Measurements from ENCODE around the gene C6orf52. TPM values are rescaled to one million over a fixed set of nuclear protein-coding genes. Genes with fewer than 3 reads are reported as not detected.
"Not testable (repeated sequence)": the region's sequence is repeated elsewhere in the genome, so short reads cannot be mapped to it uniquely, and the experiment has no call there.

Gene C6orf52
- total RNA-seq (2014; rRNA removed; shearing (Covaris generic)) = not detected in 2 replicates

DNA sequence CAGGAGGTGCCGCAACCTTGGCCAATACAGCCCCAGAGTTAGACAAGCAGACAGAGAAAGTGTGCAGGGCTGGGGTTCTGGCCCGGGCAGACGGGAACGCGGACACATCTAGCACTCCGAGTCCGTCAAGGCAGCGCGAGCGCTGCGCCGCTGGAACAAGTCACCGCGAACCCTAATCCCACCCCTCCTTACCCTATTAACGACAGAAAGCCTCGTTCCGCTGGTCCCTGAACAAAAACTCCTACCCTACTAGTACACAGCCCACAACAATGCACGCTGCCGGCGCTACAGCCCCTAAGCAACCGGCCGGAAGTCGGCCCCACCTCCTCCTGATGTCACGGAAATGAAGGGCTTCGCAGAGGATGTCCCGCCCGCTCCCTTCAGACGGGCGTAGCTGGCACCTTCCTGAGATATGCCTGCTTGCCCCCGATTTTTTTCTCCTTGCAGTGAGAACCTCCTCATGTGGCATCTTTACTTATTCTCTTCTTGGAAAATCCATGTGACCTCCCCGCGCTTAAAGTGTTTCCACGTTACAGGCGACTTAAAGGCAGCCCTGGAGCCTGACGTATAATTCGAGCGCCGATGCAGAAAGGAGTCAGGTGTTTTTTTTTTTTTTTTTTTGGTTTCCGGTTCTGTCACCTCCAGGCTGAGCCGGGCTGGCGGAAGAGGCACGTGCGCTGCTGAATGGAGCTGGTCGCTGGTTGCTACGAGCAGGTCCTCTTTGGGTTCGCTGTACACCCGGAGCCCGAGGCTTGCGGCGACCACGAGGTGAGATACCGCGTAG lies at the start of gene C6orf52, which contains the start of gene PAK1IP1:
C6orf52 (minus strand) TSS at position 315 of the 784 bp plus-strand sequence. CDS start 7,066 bp downstream, outside the sequence.
PAK1IP1 (plus strand) TSS at position 671 of the 784 bp plus-strand sequence; CDS start at position 685, 14 bp downstream.
- DNase-seq (ENCODE audit: low spot score) = peak; percentile 94

DNA sequence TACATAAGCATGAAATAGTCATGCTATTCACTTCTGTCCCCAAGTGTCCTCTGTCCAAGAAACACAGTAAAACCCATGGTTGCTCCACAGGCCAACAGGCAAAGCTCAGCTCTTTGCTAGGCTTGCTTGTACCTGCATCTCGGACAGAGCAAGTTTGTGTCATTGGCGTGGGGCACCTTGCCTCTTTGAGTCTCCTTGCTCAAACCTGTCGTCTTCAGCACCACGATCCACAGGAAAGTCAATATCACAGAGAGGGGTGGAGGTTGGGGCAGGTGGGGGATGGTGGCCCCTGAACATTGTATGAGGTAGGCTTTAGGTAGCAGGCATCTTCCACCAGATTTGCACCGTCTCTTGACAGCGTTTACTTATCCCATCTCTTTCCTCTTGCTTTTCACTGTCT lies 49.1 kb upstream of the C6orf52 start:
- DNase-seq (ENCODE audit: low spot score) = no peak

DNA sequence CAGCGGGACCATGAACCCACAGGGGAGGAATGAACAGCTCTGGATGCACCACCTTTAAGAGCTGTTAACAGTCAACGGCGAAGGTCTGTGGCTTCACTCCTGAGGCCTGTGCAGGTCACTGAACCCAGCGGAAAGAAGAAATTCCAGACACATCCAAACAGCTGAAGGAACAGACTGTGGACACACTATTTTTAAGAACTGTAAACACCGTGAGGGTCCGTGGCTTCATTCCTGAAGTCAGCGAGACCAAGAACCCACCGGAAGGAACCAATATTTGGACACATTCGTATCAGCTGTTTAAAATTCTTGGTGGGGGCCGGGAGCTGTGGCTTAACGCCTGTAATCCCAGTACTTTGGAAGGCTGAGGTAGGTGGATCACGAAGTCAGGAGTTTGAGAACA lies 47.8 kb upstream of the C6orf52 start:
- DNase-seq (ENCODE audit: low spot score) = no peak

DNA sequence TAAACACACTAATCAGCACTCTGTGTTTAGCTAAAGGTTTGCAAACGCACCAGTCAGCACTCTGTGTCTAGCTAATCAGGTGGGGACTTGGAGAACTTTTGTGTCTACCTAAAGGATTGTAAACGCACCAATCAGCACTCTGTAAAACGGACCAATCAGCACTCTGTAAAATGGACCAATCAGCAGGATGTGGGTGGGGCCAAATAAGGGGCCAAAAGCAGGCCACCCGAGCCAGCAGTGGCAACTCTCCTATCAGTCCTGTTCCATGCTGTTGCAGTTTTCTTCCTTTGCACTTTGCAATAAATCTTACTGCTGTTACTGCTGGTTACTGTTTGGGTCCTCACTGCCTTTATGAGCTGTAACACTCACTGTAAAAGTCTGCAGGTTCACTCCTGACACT lies 47.2 kb upstream of the C6orf52 start:
- DNase-seq (ENCODE audit: low spot score) = not testable (repeated sequence)

DNA sequence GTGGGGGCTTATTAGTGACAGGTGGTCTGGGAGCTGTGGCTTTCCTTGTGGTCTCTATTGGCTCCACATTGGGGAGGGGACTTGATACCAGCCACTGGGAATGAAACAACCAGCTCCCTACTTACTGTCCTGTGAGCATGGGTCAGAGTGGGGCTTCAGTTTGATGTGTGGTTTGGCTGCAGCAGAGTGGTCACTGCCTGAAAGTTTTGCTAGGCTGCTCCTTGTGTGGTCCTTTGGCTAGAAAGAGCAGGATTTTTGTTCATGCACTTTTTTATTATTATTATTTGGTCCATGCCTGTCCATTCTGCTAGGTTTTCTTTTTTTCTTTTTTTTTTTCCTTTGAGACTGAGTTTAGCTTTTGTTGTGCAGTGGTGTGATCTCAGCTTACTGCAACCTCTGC lies 45.6 kb upstream of the C6orf52 start:
- DNase-seq (ENCODE audit: low spot score) = no peak

DNA sequence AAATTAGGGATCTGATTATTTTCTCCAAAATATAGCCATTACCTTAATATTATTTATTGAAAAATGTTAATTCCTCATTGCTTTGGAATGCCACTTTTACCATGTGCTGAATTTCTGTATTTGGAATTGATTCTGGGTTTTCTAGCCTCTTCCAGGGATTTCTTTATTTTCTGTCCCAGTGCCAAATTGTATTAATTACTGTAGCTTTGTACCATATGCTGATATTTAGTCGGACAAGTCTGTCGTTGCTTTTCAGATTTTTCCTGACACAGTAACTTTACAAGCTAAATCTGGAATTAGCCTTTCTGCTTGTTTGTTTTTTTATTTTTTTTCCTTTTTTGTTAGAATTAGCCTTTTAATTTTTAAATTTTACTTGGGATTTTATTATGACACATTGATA lies 42.3 kb upstream of the C6orf52 start:
- no peak for DNase-seq (ENCODE audit: low spot score)

DNA sequence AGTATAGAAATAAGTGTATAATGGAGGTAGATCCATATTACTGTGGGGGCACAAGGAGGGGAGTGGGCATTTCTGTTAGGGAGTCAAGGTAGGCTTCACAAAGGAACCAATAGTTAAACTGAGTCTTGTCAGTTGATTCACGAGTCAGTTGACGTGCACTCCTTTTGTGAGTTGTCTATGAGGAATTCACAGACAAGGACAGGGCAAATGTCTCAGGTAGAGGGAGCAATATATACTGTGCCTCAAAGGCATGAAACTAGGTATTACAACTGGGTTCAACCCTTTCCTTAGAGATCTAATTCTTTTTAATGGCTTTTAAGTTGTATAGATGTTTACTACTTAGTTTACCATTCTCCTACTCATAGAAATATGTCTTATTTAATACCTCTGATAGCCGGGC lies 39.4 kb upstream of the C6orf52 start:
- no peak for DNase-seq (ENCODE audit: low spot score)

DNA sequence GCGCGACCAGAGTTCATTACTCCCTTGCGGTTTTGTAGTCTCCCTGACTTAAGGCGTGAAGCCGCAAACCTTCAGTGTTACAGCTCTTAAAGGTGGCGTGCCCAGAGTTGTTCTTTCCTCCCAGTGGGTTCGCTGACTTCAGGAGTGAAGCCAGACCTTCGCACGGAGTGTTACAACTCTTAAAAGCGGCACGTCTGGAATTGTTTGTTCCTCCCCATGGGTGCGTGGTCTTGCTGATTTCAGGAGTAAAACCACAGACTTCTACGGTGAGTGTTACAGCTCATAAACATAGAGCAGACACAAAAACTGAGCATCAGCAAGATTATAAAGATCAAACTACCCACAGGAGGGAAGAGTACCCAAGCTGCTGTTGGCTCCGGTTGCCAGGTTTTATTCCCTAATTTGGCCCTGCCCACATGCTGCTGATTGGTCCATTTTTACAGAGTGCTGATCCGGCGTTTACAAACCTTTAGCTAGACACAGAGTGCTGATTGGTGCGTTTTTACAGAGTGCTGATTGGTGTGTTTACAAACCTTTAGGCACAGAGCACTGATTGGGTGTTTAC lies 38.8 kb upstream of the C6orf52 start:
- DNase-seq (ENCODE audit: low spot score) = no peak

DNA sequence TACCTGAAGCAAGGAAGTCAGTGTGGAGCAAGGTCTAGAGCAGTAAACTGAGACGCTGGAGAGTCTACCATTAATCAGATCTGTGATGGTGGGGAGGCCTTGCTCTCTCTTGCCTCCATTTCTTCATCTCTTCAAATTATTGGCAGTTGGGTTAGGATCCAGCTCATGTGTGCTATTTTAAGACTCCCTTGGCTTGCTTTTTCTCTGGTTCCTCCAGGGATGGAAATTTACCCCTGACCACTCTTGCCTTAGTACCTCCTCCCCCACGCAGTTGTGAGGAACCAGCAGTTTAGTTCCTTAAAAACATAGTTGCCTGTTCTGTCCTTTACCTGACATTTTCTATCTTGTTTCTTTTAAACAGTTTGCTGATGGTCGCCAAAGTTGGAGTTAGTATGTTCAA lies 35.8 kb upstream of the C6orf52 start:
- DNase-seq (ENCODE audit: low spot score) = no peak

DNA sequence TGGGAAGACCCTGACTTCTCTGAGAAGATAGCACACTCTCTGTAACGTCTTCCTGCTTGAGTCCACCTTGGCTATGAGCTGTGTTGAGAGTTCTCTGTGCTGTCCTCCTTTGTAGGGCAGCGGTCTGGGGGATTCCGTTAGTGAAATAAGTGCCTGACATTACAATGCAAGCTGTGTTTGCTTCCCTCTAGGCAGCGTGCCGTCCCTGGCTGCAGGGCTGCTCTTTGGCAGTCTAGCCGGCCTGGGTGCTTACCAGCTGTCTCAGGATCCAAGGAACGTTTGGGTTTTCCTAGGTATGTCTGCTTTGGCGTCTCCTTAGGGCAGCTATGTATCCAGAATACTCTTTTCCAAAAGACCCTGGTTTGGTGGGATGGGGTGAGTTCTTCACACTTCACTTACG lies 31.3 kb upstream of the C6orf52 start:
- no peak for DNase-seq (ENCODE audit: low spot score)

DNA sequence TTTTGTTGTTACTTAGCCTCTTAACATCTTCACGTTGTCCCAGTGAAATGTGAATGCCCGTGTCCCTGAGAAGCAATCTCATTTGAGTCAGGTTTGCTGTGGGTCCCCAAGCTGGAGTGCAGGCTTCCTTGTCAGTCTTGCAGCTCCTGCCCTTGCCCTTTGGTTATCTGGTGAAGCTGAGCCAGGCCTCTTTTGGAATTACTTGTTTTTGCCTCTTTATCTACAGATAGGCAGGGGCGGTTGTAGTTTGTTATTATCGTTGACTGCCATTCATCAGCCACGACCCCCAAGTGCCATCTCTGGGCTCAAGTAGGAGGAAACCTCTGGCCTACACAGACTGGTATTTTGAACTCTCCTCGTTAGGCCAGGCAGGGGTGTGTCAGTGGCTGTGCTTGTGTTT lies 30.6 kb upstream of the C6orf52 start:
- no peak for DNase-seq (ENCODE audit: low spot score)

DNA sequence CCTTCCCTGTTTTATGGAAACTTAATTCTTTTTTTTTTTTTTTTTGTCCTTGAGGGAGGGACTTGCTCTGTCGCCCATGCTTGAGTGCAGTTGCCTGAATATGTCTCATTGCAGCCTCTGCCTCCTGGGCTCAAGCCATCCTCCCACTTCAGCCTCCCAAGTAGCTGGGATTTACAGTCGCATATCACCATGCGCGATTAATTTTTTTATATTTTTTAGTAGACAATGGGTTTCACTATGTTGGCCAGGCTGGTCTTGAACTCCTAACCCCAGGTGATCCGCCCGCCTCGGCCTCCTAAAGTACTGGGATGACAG lies 29.1 kb upstream of the C6orf52 start:
- DNase-seq (ENCODE audit: low spot score) = no peak

DNA sequence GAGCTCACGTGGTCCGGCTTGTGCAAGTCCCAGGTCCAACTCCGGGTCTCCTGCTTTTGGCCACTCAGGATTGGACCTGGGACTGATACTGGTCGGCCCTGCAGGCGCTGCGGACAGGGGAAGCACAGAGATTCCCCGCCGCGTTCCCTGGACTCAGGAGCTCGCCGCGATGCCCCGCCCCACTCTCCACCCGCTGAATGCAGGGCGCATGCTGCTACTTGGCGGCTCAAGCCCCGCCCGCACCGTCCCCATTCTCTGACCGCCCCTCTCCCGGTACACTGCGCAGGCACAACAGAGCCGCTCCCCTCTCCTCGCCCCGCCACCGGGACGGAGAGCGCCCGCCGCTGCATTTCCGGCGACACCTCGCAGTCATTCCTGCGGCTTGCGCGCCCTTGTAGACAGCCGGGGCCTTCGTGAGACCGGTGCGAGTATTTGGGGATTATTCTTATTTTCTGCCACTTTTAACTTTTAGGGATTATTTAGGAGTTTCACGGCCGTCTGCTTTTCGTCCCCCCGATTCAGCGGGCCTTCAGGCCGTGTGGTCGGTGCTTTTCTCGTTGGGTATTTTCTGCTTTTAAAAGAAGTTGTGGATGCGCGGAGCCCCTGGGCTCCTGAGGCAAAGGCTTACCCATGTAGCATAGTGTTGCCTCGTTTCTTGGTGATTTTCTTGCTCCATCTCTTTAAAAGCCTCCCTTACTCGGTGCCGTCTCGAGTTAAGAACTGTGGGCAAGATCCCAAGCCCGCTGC lies 28.6 kb upstream of the C6orf52 start, which contains the start of gene TMEM14C:
TMEM14C (plus strand) TSS at position 251 of the 747 bp plus-strand sequence. CDS start 1,544 bp downstream, outside the sequence.
- DNase-seq (ENCODE audit: low spot score) = peak; percentile 97

DNA sequence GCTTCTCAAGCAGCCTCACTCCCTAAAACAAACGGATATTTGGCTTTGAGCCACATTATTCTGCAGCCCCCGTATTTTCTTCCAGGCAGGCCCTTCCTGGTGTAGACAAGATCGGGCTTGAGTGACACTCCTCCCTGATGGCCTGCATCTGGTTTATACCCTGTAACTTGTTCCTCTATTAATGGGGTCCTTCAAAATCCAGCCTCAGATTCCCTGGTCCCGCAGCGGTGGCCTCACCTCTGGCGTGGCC lies 28.1 kb upstream of the C6orf52 start:
- no peak for DNase-seq (ENCODE audit: low spot score)

DNA sequence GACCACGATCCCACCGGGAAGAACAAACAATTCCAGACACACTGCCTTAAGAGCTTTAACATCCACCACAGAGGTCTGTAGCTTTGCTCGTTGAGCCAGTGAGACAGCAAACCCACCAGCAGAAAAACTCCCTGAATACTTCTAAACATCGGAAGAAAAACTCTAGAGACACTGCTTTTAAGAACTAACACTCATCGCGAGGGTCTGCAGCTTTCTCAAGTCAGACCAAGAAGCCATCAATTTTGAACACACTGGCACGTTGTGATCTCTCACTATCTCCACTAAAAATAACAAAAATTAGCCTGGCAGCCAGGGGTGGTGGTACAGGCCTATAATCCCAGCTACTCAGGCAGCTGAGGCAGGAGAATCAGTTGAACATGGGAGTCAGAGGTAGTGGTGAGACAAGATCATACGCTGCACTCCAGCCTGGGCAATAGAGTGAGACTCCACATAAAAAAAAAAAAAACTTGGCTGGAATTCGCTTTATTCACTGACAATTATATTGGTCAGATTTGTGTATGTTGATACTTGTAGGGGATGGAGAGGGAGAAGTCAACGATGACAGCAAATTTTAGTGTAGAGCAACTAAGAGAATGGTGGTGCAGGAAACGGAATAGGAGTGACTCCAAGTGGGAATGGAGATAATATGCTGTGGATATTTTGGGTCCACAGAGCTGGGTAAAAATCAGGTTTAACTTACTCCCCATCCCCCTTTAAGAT lies 27.6 kb upstream of the C6orf52 start:
- no peak for DNase-seq (ENCODE audit: low spot score)

DNA sequence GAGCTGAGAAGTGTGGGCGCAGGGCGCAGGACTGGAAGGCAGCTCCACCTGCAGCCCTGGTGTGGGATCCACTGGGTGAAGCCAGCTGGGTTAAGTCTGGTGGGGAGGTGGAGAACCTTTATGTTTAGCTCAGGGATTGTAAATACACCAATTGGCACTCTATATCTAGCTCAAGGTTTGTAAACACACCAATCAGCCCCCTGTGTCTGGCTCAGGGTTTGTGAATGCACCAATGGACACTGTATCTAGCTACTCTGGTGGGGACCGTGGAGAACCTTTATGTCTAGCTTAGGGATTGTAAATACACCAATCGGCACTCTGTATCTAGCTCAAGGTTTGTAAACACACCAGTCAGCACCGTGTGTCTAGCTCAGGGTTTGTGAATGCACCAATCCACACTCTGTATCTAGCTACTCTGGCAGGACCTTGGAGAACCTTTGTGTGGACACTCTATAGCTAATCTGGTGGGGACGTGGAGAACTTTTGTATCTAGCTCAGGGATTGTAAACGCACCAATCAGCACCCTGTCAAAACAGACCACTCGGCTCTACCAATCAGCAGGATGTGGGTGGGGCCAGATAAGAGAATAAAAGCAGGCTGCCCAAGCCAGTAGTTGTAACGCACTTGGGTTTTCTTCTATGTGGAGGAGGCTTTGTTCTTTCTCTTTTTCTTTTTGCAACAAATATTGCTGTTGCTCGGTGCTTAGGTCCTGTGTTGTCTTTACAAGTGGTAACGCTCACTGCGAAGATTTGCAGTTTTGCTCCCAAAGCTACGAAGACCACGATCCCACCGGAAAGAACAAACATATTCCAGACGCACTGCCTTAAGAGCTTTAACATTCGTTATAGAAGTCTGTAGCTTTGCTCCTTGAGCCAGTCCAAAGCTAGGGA lies 26.8 kb upstream of the C6orf52 start:
- not testable (repeated sequence) for DNase-seq (ENCODE audit: low spot score)

DNA sequence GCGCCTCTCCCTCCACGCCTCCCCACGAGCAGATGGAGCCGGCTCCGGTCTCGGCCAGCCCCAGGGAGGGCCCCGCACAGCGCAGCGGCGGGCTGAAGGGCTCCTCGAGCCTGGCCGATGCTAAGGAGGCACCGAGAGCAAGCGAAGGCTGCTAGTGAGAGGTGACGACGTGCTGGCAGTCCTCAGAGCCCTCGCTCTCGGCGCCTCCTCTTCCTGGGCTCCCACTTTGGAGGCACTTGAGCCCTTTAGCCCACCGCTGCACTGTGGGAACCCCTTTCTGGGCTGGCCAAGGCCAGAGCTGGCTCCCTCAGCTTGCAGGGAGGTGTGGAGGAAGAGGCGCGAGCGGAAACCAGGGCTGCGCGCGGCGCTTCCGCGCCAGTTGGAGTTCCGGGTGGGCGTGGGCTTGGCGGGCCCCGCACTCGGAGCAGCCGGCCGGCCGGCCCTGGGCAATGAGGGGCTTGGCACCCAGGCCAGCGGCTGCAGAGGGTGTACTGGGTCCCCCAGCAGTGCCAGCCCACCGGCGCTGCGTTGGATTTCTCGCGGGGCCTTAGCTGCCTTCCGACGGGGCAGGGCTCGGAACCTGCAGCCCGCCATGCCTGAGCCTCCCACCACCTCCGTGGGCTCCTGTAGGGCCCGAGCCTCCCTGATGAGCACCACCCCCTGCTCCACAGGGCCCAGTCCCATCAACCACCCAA lies 26.0 kb upstream of the C6orf52 start:
- DNase-seq (ENCODE audit: low spot score) = no peak

DNA sequence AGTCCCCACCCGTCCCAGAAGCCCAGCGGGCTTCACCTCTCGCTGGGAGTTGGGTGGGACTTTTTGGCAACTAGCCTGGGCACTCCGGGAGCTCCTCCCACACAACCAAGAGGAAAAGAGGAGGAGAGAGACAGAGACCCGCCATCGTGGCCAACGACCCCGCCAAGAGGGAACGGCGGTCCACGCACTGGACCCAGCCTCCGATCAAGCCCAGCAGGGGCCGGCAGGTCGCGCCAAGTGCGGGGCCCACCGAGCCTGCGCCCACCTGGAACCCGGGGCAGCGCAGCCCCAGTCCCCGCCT lies 25.5 kb upstream of the C6orf52 start:
- DNase-seq (ENCODE audit: low spot score) = no peak

DNA sequence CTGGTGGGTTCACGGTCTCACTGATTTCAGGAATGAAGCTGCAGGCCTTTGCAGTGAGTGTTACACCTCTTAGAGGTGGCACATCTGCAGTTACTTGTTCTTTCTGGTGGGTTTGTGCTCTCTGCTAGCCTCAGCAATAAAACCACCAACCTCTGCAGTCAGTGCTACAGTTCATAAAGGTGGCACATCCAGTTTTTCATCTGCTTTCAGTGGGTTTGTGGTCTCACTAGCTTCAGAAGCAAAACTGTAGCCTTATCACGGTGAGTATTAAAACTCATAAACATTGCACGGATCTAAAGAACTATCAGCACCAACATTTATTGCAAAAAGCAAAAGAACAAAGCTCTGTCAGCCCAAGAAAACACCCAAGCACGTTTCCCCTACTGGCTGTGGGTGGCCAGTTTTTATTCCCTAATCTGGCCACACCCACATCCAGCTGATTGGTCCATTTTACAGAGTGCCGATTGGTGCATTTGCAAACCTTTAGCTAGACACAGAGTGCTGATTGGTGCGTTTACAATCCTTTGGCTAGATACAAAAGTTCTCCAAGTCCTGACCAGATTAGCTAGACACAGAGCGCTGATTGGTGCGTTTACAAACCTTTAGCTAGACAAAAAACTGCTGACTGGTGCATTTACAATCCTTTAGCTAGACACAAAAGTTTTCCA lies 25.0 kb upstream of the C6orf52 start:
- DNase-seq (ENCODE audit: low spot score) = no peak

DNA sequence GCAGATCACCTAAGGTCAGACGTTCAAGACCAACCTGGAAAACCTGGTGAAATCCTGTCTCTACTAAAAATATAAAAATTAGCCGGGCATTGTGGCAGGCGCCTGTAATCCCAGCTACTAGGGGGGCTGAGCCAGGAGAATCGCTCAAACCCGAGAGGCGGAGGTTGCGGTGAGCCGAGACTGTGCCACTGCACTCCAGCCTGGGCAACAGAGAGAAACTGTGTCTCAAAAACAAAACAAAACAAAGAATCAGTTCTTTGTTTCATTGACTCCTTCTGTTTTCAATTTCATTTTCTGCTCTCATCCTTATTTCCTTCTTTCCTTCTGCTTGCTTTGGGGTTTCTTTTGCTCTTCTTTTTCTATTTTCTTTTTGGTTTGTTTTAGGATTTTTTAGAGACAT lies 19.5 kb upstream of the C6orf52 start:
- no peak for DNase-seq (ENCODE audit: low spot score)
